GM12878 (cell line): ENCODE measurements around the gene C9orf153. TPM values are rescaled to one million over a fixed set of nuclear protein-coding genes. Genes with fewer than 3 reads are reported as not detected.

Experiments
- ATAC-seq: fragments of 200-7000 bp; cut with Tn5 transposase; 3 replicates; pipeline ENCODE4 v1.9.1; 2020; ENCODE audit warnings: mild to moderate bottlenecking, moderate library complexity
- BruUV-seq: library from RNA; stranded (reverse); fragments of 400-500 nt; replicated peaks from 2 replicates; lab custom pipeline; 2021; lab: Mats Ljungman, UMichigan
- CTCF ChIA-PET: fragments of 300-600 bp; sonication (Branson Sonifier 250); formaldehyde crosslinking; extraction: SDS; loops from one replicate; lab custom pipeline; 2021; ENCODE audit warnings: inconsistent platforms; lab: Yijun Ruan, JAX
- POLR2A ChIA-PET: fragments of 350-600 bp; formaldehyde crosslinking; extraction: SDS; loops from one replicate; lab custom pipeline; 2021; ENCODE audit warnings: inconsistent platforms; lab: Charles Lee
- RAD21 ChIA-PET: fragments of 300-600 bp; sonication (Branson Sonifier 250); formaldehyde crosslinking; loops from one replicate; lab custom pipeline; 2023; ENCODE audit warnings: antibody characterized with exemption; ENCODE audit not compliant: unreplicated experiment; lab: Charles Lee
- SMC1A ChIA-PET: fragments of 300-600 bp; sonication (Branson Sonifier 250); formaldehyde crosslinking; loops from one replicate; lab custom pipeline; 2023; ENCODE audit not compliant: unreplicated experiment, uncharacterized antibody; lab: Charles Lee
- DNase-seq: peaks from one replicate; pipeline ENCODE4 v3.0.0-alpha.2; 2011; ENCODE audit warnings: low read depth, low spot score
- FAIRE-seq: peaks from 3 replicates; lab custom pipeline; 2011; peaks lifted over from hg19 to GRCh38; lab: Jason Lieb, UNC
- H2AFZ ChIP-seq: 2 replicates; pipeline ENCODE4 v1.6.0; 2011; ENCODE audit warnings: low read depth, low read length, control low read depth; ENCODE audit not compliant: control insufficient read depth
- H3K27ac ChIP-seq: 2 replicates; pipeline ENCODE4 v1.5.1; 2011; ENCODE audit warnings: control low read depth; ENCODE audit not compliant: control insufficient read depth, insufficient read depth
- H3K27me3 ChIP-seq, 2 experiments: replicated peaks in 1 of 2; 2 replicates each; pipeline versions ENCODE4 v1.6.0 to v1.6.1; 2011; ENCODE audit warnings: low read length in 1 of 2; ENCODE audit not compliant: control insufficient read depth in 2 of 2, insufficient read depth in 2 of 2
- H3K36me3 ChIP-seq, 2 experiments: 2 replicates each; pipeline ENCODE4 v1.5.1; 2011; ENCODE audit warnings: low read length in 1 of 2; ENCODE audit not compliant: control insufficient read depth in 2 of 2, insufficient read depth in 2 of 2
- H3K4me1 ChIP-seq: 2 replicates; pipeline ENCODE4 v1.6.1; 2011; ENCODE audit warnings: mild to moderate bottlenecking, low read length, moderate library complexity, mixed read lengths; ENCODE audit not compliant: control insufficient read depth, insufficient read depth
- H3K4me2 ChIP-seq: 2 replicates; pipeline ENCODE4 v1.6.0; 2011; ENCODE audit warnings: control low read depth; ENCODE audit not compliant: control insufficient read depth, insufficient read depth
- H3K4me3 ChIP-seq: fragments of 200-600 bp; sonication (generic); 2 replicates; pipeline ENCODE4 v1.5.1; 2016
- H3K79me2 ChIP-seq: 2 replicates; pipeline ENCODE4 v1.6.0; 2011; ENCODE audit warnings: low read length; ENCODE audit not compliant: control insufficient read depth, insufficient read depth
- H3K9ac ChIP-seq: 2 replicates; pipeline ENCODE4 v1.8.0; 2011; ENCODE audit warnings: low read length, control low read depth, mixed read lengths; ENCODE audit not compliant: control insufficient read depth, insufficient read depth
- H3K9me3 ChIP-seq: replicated peaks from 3 replicates; pipeline ENCODE4 v1.5.1; 2011; ENCODE audit warnings: mild to moderate bottlenecking, low read length; ENCODE audit not compliant: control insufficient read depth, insufficient read depth
- H4K20me1 ChIP-seq: 2 replicates; pipeline ENCODE4 v1.6.0; 2011; ENCODE audit not compliant: control insufficient read depth, insufficient read depth
- CHD1 ChIP-seq: IDR thresholded peaks from 2 replicates; pipeline ENCODE4 v1.6.1; 2012; ENCODE audit warnings: low read depth, low read length, improper control_type of control experiment
- DPF2 ChIP-seq: fragments of 450-650 bp; IDR thresholded peaks from 2 replicates; pipeline ENCODE4 v1.6.1; 2017; ENCODE audit warnings: mild to moderate bottlenecking
- EP300 ChIP-seq, 2 experiments: fragments of 150-350 bp in 1 of 2; IDR thresholded peaks; 2 replicates each; pipeline ENCODE4 v1.6.1; 2011 to 2012; ENCODE audit warnings: low read depth in 2 of 2, low read length in 2 of 2, borderline replicate concordance in 1 of 2, improper control_type of control experiment in 1 of 2, inconsistent platforms in 1 of 2; ENCODE audit not compliant: control insufficient read depth in 1 of 2
- IKZF2 ChIP-seq, 2 experiments: fragments of 450-650 bp; IDR thresholded peaks; 2 replicates each; pipeline ENCODE4 v1.6.1; 2017; ENCODE audit warnings: mild to moderate bottlenecking in 2 of 2, moderate library complexity in 2 of 2
- JUND ChIP-seq: IDR thresholded peaks from 2 replicates; pipeline ENCODE4 v1.6.1; 2012; ENCODE audit warnings: low read depth, mild to moderate bottlenecking, low read length, improper control_type of control experiment, moderate library complexity
- LARP7 ChIP-seq: fragments of 450-650 bp; IDR thresholded peaks from 2 replicates; pipeline ENCODE4 v1.6.1; 2017; ENCODE audit warnings: mild to moderate bottlenecking
- NRF1 ChIP-seq: conservative IDR thresholded peaks from 2 replicates; pipeline ENCODE4 v1.6.1; 2011; ENCODE audit warnings: mild to moderate bottlenecking, low read depth, low read length, improper control_type of control experiment
- POLR2AphosphoS5 ChIP-seq: IDR thresholded peaks from 2 replicates; pipeline ENCODE4 v1.6.1; 2011; ENCODE audit warnings: mild to moderate bottlenecking, low read length, inconsistent platforms
- RAD51 ChIP-seq: fragments of 450-650 bp; IDR thresholded peaks from 2 replicates; pipeline ENCODE4 v1.6.1; 2016; ENCODE audit warnings: moderate library complexity, mild to moderate bottlenecking, inconsistent platforms
- TARDBP ChIP-seq: IDR thresholded peaks from 2 replicates; pipeline ENCODE4 v1.6.1; 2016; ENCODE audit warnings: borderline replicate concordance
- ZSCAN29 ChIP-seq: fragments of 450-650 bp; IDR thresholded peaks from 2 replicates; pipeline ENCODE4 v1.6.1; 2017; ENCODE audit warnings: mild to moderate bottlenecking, moderate library complexity
- WGBS: methylation state at CpG from one replicate; pipeline ENCODE4 v1.1.6; 2016; ENCODE audit warnings: low lambda C conversion rate; ENCODE audit not compliant: insufficient replicate concordance, insufficient coverage; ENCODE audit errors: missing lambda C conversion rate; 5-methylcytosine and 5-hydroxymethylcytosine counted together
- in situ Hi-C: fragments of 300-500 bp; cut with MboI; formaldehyde crosslinking; loops from 9 replicates; pipeline ENCODE4 v1.14.3; 2018; ENCODE audit warnings: mixed read lengths
- intact Hi-C: fragments of 100-400 bp; cut with micrococcal nuclease; formaldehyde crosslinking; loops from one replicate; pipeline ENCODE4 v1.14.2; 2022; ENCODE audit not compliant: unreplicated experiment
- polyA plus RNA-seq, 11 experiments: library from polyadenylated mRNA; depleted of rRNA in 4 of 11; unstranded in 6 of 11; stranded (reverse) in 5 of 11; fragments of >200 nt; fragmentation: Nextera tagmentation in 4 of 11; fragmentation: Illumina TruSeq in 1 of 11; extraction: Ambion mirVana in 4 of 11; extraction: Trizol in 1 of 11; gene quantifications; 1 replicate in 1 of 11; 2 replicates in 10 of 11; pipeline versions ENCODE4 v1.2.1 to v1.2.3, GENCODE V29; 2011 to 2016; ENCODE audit warnings: inconsistent platforms in 2 of 11, missing spikeins in 2 of 11, low read depth in 1 of 11
- total RNA-seq, 4 experiments: library from RNA; depleted of rRNA in 3 of 4; stranded (reverse); fragments of >200 nt in 3 of 4; fragmentation: Illumina TruSeq in 1 of 4; extraction: Trizol in 1 of 4; gene quantifications; 2 replicates each; pipeline versions ENCODE4 v1.2.1 to v1.2.3, GENCODE V29; 2013 to 2021
- TF ChIP-seq, protein P1 (sequence below): fragments of 450-650 bp; formaldehyde crosslinking; IDR thresholded peaks from 2 replicates; pipeline ENCODE4 v1.5.0; 2022; ENCODE audit warnings: mild to moderate bottlenecking, missing genetic modification characterization
- TF ChIP-seq, protein P2 (sequence below): fragments of 450-650 bp; IDR thresholded peaks from 2 replicates; pipeline ENCODE4 v1.6.1; 2017; ENCODE audit warnings: borderline replicate concordance
- TF ChIP-seq, protein P3 (sequence below): IDR thresholded peaks from 2 replicates; pipeline ENCODE4 v1.6.1; 2011; ENCODE audit warnings: low read depth, mild to moderate bottlenecking, low read length, moderate library complexity, borderline replicate concordance; ENCODE audit errors: extremely low read depth
- TF ChIP-seq, protein P4 (sequence below): fragments of 450-650 bp; IDR thresholded peaks from 2 replicates; pipeline ENCODE4 v1.6.1; 2018; ENCODE audit warnings: mild to moderate bottlenecking, low read depth, moderate library complexity; ENCODE audit not compliant: partially characterized antibody

The C9orf153 gene
- total and polyA plus RNA-seq, 10 of the 15 experiments (the other 5 are each of a cell fraction or from before 2014, with no cell fraction given): 0.03 to 1.2 (median 0.18) TPM; not detected in 1

DNA sequence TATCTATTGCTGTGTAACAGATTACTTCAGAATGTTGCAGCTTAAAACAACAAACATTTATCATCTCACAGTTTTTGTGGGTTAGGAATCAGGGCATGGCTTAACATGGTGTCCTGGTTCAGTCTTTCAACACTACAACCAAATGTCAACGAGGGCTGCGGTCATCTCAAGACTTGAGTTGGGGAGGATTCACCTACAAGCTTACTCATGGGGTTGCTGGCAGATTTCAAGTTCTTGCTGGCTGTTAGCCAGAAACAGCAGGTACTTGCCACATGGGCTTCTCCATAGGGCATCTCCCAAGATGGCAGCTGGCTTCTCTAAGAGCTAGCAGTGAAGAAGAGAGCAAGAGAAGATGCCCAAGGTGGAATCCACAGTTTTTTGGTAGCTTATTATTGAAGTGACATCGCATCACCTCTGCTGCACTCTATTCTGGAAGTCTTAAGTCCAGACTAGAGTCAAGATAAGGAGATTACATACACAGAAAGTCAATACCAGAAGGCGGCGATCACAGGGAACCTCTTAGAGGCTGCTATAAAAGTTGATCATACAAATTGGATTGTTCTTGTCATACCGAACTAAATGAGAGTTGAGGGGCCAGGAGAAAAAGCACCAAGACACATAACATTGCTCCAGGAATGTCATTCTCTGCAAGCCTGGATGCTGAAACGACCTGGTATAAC lies 42.2 kb downstream of the C9orf153 start:
- no peak for TF ChIP-seq ZSCAN29
- TF ChIP-seq LARP7: no peak
- no peak for TF ChIP-seq TARDBP
- TF ChIP-seq, protein P1, sequence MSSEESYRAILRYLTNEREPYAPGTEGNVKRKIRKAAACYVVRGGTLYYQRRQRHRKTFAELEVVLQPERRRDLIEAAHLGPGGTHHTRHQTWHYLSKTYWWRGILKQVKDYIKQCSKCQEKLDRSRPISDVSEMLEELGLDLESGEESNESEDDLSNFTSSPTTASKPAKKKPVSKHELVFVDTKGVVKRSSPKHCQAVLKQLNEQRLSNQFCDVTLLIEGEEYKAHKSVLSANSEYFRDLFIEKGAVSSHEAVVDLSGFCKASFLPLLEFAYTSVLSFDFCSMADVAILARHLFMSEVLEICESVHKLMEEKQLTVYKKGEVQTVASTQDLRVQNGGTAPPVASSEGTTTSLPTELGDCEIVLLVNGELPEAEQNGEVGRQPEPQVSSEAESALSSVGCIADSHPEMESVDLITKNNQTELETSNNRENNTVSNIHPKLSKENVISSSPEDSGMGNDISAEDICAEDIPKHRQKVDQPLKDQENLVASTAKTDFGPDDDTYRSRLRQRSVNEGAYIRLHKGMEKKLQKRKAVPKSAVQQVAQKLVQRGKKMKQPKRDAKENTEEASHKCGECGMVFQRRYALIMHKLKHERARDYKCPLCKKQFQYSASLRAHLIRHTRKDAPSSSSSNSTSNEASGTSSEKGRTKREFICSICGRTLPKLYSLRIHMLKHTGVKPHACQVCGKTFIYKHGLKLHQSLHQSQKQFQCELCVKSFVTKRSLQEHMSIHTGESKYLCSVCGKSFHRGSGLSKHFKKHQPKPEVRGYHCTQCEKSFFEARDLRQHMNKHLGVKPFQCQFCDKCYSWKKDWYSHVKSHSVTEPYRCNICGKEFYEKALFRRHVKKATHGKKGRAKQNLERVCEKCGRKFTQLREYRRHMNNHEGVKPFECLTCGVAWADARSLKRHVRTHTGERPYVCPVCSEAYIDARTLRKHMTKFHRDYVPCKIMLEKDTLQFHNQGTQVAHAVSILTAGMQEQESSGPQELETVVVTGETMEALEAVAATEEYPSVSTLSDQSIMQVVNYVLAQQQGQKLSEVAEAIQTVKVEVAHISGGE (CRISPR knock-in tag): no peak
- no peak for TF ChIP-seq RAD51
- TF ChIP-seq IKZF2 (IDR thresholded peaks at IDR 0.05): no peak
- no peak for TF ChIP-seq JUND
- no peak for TF ChIP-seq CHD1
- TF ChIP-seq NRF1: no peak
- no peak for TF ChIP-seq EP300 (IDR thresholded peaks at IDR 0.05; ENCODE audit: borderline replicate concordance in 1 of 2, control insufficient read depth in 1 of 2, low read depth in 2 of 2, low read length in 2 of 2)
- TF ChIP-seq, protein P2, sequence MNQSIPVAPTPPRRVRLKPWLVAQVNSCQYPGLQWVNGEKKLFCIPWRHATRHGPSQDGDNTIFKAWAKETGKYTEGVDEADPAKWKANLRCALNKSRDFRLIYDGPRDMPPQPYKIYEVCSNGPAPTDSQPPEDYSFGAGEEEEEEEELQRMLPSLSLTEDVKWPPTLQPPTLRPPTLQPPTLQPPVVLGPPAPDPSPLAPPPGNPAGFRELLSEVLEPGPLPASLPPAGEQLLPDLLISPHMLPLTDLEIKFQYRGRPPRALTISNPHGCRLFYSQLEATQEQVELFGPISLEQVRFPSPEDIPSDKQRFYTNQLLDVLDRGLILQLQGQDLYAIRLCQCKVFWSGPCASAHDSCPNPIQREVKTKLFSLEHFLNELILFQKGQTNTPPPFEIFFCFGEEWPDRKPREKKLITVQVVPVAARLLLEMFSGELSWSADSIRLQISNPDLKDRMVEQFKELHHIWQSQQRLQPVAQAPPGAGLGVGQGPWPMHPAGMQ: no peak
- TF ChIP-seq, protein P3, sequence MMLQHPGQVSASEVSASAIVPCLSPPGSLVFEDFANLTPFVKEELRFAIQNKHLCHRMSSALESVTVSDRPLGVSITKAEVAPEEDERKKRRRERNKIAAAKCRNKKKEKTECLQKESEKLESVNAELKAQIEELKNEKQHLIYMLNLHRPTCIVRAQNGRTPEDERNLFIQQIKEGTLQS: no peak
- TF ChIP-seq POLR2AphosphoS5: no peak
- TF ChIP-seq DPF2: no peak
- TF ChIP-seq, protein P4, sequence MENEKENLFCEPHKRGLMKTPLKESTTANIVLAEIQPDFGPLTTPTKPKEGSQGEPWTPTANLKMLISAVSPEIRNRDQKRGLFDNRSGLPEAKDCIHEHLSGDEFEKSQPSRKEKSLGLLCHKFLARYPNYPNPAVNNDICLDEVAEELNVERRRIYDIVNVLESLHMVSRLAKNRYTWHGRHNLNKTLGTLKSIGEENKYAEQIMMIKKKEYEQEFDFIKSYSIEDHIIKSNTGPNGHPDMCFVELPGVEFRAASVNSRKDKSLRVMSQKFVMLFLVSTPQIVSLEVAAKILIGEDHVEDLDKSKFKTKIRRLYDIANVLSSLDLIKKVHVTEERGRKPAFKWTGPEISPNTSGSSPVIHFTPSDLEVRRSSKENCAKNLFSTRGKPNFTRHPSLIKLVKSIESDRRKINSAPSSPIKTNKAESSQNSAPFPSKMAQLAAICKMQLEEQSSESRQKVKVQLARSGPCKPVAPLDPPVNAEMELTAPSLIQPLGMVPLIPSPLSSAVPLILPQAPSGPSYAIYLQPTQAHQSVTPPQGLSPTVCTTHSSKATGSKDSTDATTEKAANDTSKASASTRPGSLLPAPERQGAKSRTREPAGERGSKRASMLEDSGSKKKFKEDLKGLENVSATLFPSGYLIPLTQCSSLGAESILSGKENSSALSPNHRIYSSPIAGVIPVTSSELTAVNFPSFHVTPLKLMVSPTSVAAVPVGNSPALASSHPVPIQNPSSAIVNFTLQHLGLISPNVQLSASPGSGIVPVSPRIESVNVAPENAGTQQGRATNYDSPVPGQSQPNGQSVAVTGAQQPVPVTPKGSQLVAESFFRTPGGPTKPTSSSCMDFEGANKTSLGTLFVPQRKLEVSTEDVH: no peak
- CTCF ChIA-PET: interaction anchor here (0.6 to 2.3 kb wide), 2 partner anchors 15 to 1107 kb away, joined by 3 to 8 read pairs; no protein-coding TSS in a partner anchor
- ATAC-seq: no peak

More for the DNA sequence above, 42.2 kb downstream of the C9orf153 start:
- WGBS: 74% methylated on average over 7 of the region's 7 CpGs
- no peaks in the 10 kb centered on the region for H3K9me3 ChIP-seq
- no peaks in the 10 kb centered on the region for H3K36me3 ChIP-seq
- no peak overlapping the region for H3K4me2 ChIP-seq
- BruUV-seq: no TSS peak
- no peak overlapping the region for H3K4me3 ChIP-seq
- ChIA-PET POLR2A (no interaction called here), RAD21 (no interaction called here), SMC1A (interaction anchor here (1.0 kb wide), 1 partner anchor 15 kb away, joined by 5 read pairs; no protein-coding TSS in a partner anchor)
- in situ Hi-C loops: no loop called here
- H4K20me1 ChIP-seq: no peaks in the 10 kb centered on the region
- intact Hi-C loops: no loop called here
- H2AFZ ChIP-seq: no peak overlapping the region
- no peak overlapping the region for H3K9ac ChIP-seq
- no peak for FAIRE-seq
- no peaks in the 10 kb centered on the region for H3K79me2 ChIP-seq
- no peak for DNase-seq
- H3K27ac ChIP-seq: no peak overlapping the region
- H3K27me3 ChIP-seq: no peaks in the 10 kb centered on the region
- H3K4me1 ChIP-seq: no peaks in the 10 kb centered on the region
